ENCODE data around the gene TCF21.

DNA sequence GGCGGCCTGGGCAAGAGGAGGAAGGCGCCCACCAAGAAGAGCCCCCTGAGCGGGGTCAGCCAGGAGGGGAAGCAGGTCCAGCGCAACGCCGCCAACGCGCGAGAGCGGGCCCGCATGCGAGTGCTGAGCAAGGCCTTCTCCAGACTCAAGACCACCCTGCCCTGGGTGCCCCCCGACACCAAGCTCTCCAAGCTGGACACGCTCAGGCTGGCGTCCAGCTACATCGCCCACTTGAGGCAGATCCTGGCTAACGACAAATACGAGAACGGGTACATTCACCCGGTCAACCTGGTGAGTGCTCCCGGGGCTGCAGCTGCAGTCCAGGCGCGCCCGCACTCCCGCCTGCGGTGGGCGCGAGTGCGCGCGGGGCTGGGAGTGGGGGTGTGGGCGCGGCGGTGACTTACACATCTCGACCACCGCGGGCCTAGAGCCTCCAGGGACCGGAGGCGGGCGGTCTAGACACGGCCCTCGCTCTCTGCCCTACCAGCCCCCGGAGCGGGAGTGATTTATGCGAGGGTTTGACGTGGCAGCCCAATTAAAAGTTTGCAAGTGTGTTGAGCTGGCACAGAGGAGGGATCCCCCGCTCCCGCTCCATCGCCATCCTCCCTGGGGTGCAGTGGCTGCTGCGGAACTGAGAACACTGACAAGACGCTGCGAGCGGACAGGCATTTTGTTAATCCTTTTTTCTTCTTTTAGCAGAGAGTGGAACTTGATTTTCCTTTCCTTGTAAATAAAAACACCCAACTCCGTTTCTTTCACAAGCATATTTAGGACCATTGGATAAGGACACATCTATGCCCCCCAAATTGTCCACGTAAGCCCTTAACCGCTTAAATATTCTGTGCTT is 867 bp downstream of the TCF21 start:
- TF ChIP-seq POLR2A (IDR thresholded peaks at IDR 0.05; ENCODE audit: low read length) (no peak), GATA1 (IDR thresholded peaks at IDR 0.05; ENCODE audit: low read depth, low read length) (no peak)
